ENCODE results near the gene PLXNA2.

DNA sequence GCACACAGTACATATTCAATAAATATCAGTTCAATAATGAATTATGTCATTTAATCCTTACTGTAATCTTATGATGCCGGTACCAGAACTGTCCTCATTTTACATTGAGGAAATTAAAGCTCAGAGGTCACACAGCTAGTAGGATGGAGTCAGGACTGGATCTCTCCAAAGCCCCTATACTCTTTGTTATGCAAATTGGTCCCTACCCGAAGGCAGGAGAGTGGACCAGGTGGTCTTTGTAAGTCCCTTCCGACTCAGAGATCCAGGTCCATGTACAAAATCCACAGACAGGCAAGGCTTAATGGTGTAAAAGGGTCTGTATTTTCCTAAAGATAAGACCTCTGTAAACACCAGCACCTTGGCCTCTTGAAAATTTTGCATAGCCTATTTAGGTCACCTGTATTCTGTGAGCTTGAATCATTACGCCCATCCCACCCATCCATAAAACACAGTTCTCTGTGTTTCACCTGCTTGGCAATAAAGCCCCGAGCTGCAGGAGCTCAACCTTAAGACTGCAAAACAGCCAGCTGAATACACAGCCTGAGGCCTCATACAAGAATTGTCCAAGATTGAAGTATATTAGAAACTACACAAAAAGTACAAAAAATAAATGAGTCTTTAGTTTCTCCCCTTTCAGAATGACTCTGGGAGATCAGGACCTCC lies 41.7 kb downstream of the PLXNA2 start:
- TF ChIP-seq POLR2A (IDR thresholded peaks at IDR 0.05; ENCODE audit: low read depth, low read length): no peak
- no peak for TF ChIP-seq TAF1 (IDR thresholded peaks at IDR 0.05; ENCODE audit: low read depth, low read length)
- no peak for TF ChIP-seq POLR2AphosphoS5 (IDR thresholded peaks at IDR 0.05; ENCODE audit: low read depth, low read length)
- no peak for TF ChIP-seq SPI1 (IDR thresholded peaks at IDR 0.05; ENCODE audit: low read depth, low read length)

All from GM12891 (cell line).